Measurements from ENCODE around the gene LRRC58. TPM values are rescaled to one million over a fixed set of nuclear protein-coding genes. Genes with fewer than 3 reads are reported as not detected.

LRRC58 gene
- total and polyA plus RNA-seq, 2 of the 13 experiments (the other 11 are each of a cell fraction or from before 2014, with no cell fraction given): 9.7 to 17.3 TPM

GRCh38 chr3:120300971-120301370 lies 48.2 kb downstream of the LRRC58 start:
- Histone ChIP-seq H4K20me1 (ENCODE audit: insufficient read depth, low read length) (no peaks in the 10 kb centered on the region), H3K4me1 (ENCODE audit: insufficient read depth, low read length) (no peaks in the 10 kb centered on the region), H3K27ac (ENCODE audit: extremely low read length, insufficient read depth, low read length) (no peak overlapping the region), H3K9ac (ENCODE audit: insufficient read depth, low read depth, low read length) (no peak overlapping the region), H2AFZ (ENCODE audit: low read length) (no peak overlapping the region), H3K4me2 (ENCODE audit: low read depth, low read length) (no peak overlapping the region), H3K27me3 (ENCODE audit: control insufficient read depth in 1 of 2, insufficient read depth in 2 of 2, low read length in 2 of 2) (no peaks in the 10 kb centered on the region; a peak in 1 of 5 replicates), H3K4me3 (replicated peaks in 1 of 3; ENCODE audit: insufficient read depth in 1 of 3, low read depth in 2 of 3, low read length in 3 of 3) (no peak overlapping the region), H3K79me2 (ENCODE audit: insufficient read depth, low read length) (no peaks in the 10 kb centered on the region), H3K36me3 (replicated peaks in 1 of 2; ENCODE audit: control insufficient read depth in 1 of 2, insufficient read depth in 2 of 2, low read length in 2 of 2) (no peaks in the 10 kb centered on the region), H3K9me3 (ENCODE audit: low read length) (no peaks in the 10 kb centered on the region)
- intact Hi-C loops (cut with micrococcal nuclease; ENCODE audit: unreplicated experiment): no loop called here
- ChIA-PET POLR2A (interaction anchor here (1.1 kb wide), 1 partner anchor 48 kb away, joined by 4 read pairs; the partner anchor contains the start of gene LRRC58), CTCF (ENCODE audit: low intra/inter-chr PET ratio, low total read pairs) (no interaction called here)
- TF ChIP-seq ZNF646 (CRISPR knock-in tag; IDR thresholded peaks at IDR 0.05): peak; percentile 32; the same call in 1 of the 2 replicates
- 0 out of 4 replicates have a peak, but pooled peaks of 1 of the 2 experiments have one; percentile 34 for TF ChIP-seq NR2F1 (CRISPR knock-in tag; IDR thresholded peaks at IDR 0.05)
- no peak for TF ChIP-seq PAX8 (CRISPR knock-in tag; IDR thresholded peaks at IDR 0.05; ENCODE audit: borderline replicate concordance)
- TF ChIP-seq CEBPB (IDR thresholded peaks at IDR 0.05; ENCODE audit: borderline replicate concordance, low read depth, low read length): peak; percentile 19; the same call in 1 of the 2 replicates
- TF ChIP-seq ZNF580 (CRISPR knock-in tag; IDR thresholded peaks at IDR 0.05; ENCODE audit: borderline replicate concordance, low read depth): no peak
- peak; percentile 48; the same call in 1 of the 2 replicates for TF ChIP-seq BCL6 (CRISPR knock-in tag; IDR thresholded peaks at IDR 0.05)
- ATAC-seq (no peak), DNase-seq (ENCODE audit: low spot score) (peak; percentile 17), FAIRE-seq (no peak)
- 5% methylated on average over 3 of the region's 3 CpGs for WGBS (ENCODE audit: low lambda C conversion rate)
- in situ Hi-C loops (cut with HindIII; ENCODE audit: extremely low pct_ligation_motif_present, low pct_unique_long_range_greater_than_20kb): no loop called here
- no TSS peak for BruUV-seq (replicated peaks)

Data from HepG2 (cell line).